ENCODE data around the gene C3orf49. TPM values are rescaled to one million over a fixed set of nuclear protein-coding genes. Genes with fewer than 3 reads are reported as not detected.

Gene C3orf49
- total and polyA plus RNA-seq, 9 of the 15 experiments (the other 6 are each of a cell fraction or from before 2014, with no cell fraction given) = not detected

DNA sequence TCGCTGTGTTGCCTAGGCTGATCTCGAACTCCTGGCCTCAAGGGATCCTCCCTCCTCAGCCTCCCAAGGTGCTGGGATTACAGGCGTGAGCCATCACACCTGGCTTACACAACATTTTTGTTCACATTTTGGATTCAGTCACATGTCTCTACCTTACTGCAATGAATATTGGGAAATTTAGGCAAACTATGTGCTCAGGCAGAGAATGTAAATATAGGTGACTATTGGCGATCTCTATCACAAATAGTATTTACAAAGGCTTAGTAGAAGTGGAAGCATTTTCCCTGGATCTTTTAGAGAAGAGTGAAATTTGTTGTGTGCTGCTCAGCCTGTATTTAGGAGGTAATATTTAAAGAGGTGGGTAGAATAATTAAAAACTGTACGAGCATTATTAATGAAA is 72.4 kb downstream of the C3orf49 start:
- no peak overlapping the region for H3K4me3 ChIP-seq
- H3K9me3 ChIP-seq (replicated peaks; ENCODE audit: control insufficient read depth, insufficient read depth, low read depth, low read length) = no peaks in the 10 kb centered on the region
- H3K4me2 ChIP-seq (ENCODE audit: insufficient read depth, low read length) = no peak overlapping the region
- H3K9me1 ChIP-seq (ENCODE audit: control insufficient read depth, insufficient read depth, low read length) = no peaks in the 10 kb centered on the region
- no TSS peak for BruUV-seq (replicated peaks)
- no peak for TF ChIP-seq EP400 (IDR thresholded peaks at IDR 0.05)
- TF ChIP-seq, protein P1, sequence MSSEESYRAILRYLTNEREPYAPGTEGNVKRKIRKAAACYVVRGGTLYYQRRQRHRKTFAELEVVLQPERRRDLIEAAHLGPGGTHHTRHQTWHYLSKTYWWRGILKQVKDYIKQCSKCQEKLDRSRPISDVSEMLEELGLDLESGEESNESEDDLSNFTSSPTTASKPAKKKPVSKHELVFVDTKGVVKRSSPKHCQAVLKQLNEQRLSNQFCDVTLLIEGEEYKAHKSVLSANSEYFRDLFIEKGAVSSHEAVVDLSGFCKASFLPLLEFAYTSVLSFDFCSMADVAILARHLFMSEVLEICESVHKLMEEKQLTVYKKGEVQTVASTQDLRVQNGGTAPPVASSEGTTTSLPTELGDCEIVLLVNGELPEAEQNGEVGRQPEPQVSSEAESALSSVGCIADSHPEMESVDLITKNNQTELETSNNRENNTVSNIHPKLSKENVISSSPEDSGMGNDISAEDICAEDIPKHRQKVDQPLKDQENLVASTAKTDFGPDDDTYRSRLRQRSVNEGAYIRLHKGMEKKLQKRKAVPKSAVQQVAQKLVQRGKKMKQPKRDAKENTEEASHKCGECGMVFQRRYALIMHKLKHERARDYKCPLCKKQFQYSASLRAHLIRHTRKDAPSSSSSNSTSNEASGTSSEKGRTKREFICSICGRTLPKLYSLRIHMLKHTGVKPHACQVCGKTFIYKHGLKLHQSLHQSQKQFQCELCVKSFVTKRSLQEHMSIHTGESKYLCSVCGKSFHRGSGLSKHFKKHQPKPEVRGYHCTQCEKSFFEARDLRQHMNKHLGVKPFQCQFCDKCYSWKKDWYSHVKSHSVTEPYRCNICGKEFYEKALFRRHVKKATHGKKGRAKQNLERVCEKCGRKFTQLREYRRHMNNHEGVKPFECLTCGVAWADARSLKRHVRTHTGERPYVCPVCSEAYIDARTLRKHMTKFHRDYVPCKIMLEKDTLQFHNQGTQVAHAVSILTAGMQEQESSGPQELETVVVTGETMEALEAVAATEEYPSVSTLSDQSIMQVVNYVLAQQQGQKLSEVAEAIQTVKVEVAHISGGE (CRISPR knock-in tag; IDR thresholded peaks at IDR 0.05) = peak in 1 of 3 experiments; percentile 62; a peak in 2 of 6 replicates
- CTCF ChIA-PET (ENCODE audit: low intra/inter-chr PET ratio) = no interaction called here
- no peak for ATAC-seq
- no peaks in the 10 kb centered on the region for H3K36me3 ChIP-seq (ENCODE audit: control insufficient read depth, insufficient read depth, low read length)
- no peak overlapping the region for H3K9ac ChIP-seq (ENCODE audit: insufficient read depth in 1 of 2, low read depth in 2 of 2, low read length in 2 of 2)
- H2AFZ ChIP-seq (ENCODE audit: low read depth, low read length) = no peak overlapping the region
- no peaks in the 10 kb centered on the region for H4K20me1 ChIP-seq (replicated peaks; ENCODE audit: control insufficient read depth, insufficient read depth, low read length)
- no peaks in the 10 kb centered on the region for H3K27me3 ChIP-seq (ENCODE audit: control insufficient read depth in 2 of 2, insufficient read depth in 2 of 2, low read length in 2 of 2)
- FAIRE-seq = no peak
- no peak overlapping the region for H3K27ac ChIP-seq (ENCODE audit: extremely low read depth, low read depth, low read length)
- no peak for DNase-seq (ENCODE audit: extremely low read depth in 1 of 4, low spot score in 3 of 4)
- peaks cover 5% of the 10 kb centered on the region; the same call in 2 of the 3 replicates for H3K79me2 ChIP-seq (ENCODE audit: control insufficient read depth, insufficient read depth, low read length)
- peaks cover 0 to 4% of the 10 kb centered on the region in 2 experiments; a peak in 2 of 5 replicates for H3K4me1 ChIP-seq (replicated peaks in 1 of 2; ENCODE audit: control insufficient read depth in 2 of 2, insufficient read depth in 2 of 2, low read length in 2 of 2)
- POLR2A ChIA-PET = no interaction called here
- intact Hi-C loops (cut with micrococcal nuclease) (no loop called here), in situ Hi-C loops (cut with MboI) (no loop called here)
- WGBS (ENCODE audit: insufficient coverage, low coverage, missing lambda C conversion rate) = 97% methylated on average over 5 of the region's 5 CpGs

All from K562 (cell line).